ENCODE results near the gene CDH5.

The CDH5 gene

GRCh38 chr16:66391726-66392670 is 25.5 kb downstream of the CDH5 start:
- Histone ChIP-seq H3K4me1 (ENCODE audit: control extremely low read depth in 1 of 4, control insufficient read depth in 4 of 4, insufficient read depth in 4 of 4, low read length in 3 of 4) (peaks cover 0 to 4% (median 0%) of the 10 kb centered on the region in 4 experiments), H3K27ac (ENCODE audit: insufficient read depth in 1 of 2, low read depth in 1 of 2, low read length in 2 of 2, poor library complexity in 1 of 2, severe bottlenecking in 2 of 2) (no peak overlapping the region), H3K36me3 (ENCODE audit: control insufficient read depth in 4 of 4, insufficient read depth in 4 of 4, low read length in 3 of 4) (no peaks in the 10 kb centered on the region), H3K9me3 (ENCODE audit: control extremely low read depth in 1 of 5, control insufficient read depth in 4 of 5, insufficient read depth in 2 of 5, low read depth in 1 of 5, low read length in 4 of 5) (no peaks in the 10 kb centered on the region), H3K4me3 (ENCODE audit: control insufficient read depth in 1 of 7, extremely low read depth in 1 of 7, insufficient read depth in 4 of 7, low read depth in 2 of 7, low read length in 6 of 7) (no peak overlapping the region), H3K27me3 (replicated peaks in 2 of 5; ENCODE audit: control insufficient read depth in 4 of 5, insufficient read depth in 5 of 5, low read length in 4 of 5) (no peaks in the 10 kb centered on the region)
- CTCF ChIA-PET, result interaction anchor here (0.9 to 2.2 kb wide), 3 partner anchors 13 to 48 kb away, joined by 3 to 8 read pairs (median 3); no protein-coding TSS in a partner anchor
- DNase-seq, result no peak
- POLR2A ChIA-PET, result no interaction called here
- 97% methylated on average over 18 of the region's 18 CpGs for WGBS (ENCODE audit: insufficient coverage)

- no peaks in the 10 kb centered on the region for H3K36me3 ChIP-seq (ENCODE audit: control insufficient read depth in 4 of 4, insufficient read depth in 4 of 4, low read length in 3 of 4)
- CTCF ChIA-PET, result interaction anchor here (0.7 to 1.2 kb wide), 2 partner anchors 9 to 229 kb away, joined by 3 read pairs; no protein-coding TSS in a partner anchor
- H3K27ac ChIP-seq (ENCODE audit: insufficient read depth in 1 of 2, low read depth in 1 of 2, low read length in 2 of 2, poor library complexity in 1 of 2, severe bottlenecking in 2 of 2), result no peak overlapping the region
- H3K4me3 ChIP-seq (ENCODE audit: control insufficient read depth in 1 of 7, extremely low read depth in 1 of 7, insufficient read depth in 4 of 7, low read depth in 2 of 7, low read length in 6 of 7), result no peak overlapping the region
- H3K9me3 ChIP-seq (ENCODE audit: control extremely low read depth in 1 of 5, control insufficient read depth in 4 of 5, insufficient read depth in 2 of 5, low read depth in 1 of 5, low read length in 4 of 5), result no peaks in the 10 kb centered on the region
- POLR2A ChIA-PET, result no interaction called here
- 97% methylated on average over 6 of the region's 7 CpGs for WGBS (ENCODE audit: insufficient coverage)
- peaks cover 0 to 2% (median 0%) of the 10 kb centered on the region in 5 experiments for H3K27me3 ChIP-seq (replicated peaks in 2 of 5; ENCODE audit: control insufficient read depth in 4 of 5, insufficient read depth in 5 of 5, low read length in 4 of 5)
- no peak for DNase-seq
- H3K4me1 ChIP-seq (ENCODE audit: control extremely low read depth in 1 of 4, control insufficient read depth in 4 of 4, insufficient read depth in 4 of 4, low read length in 3 of 4), result peaks cover 0 to 4% (median 0%) of the 10 kb centered on the region in 4 experiments
Measured at GRCh38 chr16:66395806-66396555, 29.5 kb downstream of the CDH5 start.

DNA sequence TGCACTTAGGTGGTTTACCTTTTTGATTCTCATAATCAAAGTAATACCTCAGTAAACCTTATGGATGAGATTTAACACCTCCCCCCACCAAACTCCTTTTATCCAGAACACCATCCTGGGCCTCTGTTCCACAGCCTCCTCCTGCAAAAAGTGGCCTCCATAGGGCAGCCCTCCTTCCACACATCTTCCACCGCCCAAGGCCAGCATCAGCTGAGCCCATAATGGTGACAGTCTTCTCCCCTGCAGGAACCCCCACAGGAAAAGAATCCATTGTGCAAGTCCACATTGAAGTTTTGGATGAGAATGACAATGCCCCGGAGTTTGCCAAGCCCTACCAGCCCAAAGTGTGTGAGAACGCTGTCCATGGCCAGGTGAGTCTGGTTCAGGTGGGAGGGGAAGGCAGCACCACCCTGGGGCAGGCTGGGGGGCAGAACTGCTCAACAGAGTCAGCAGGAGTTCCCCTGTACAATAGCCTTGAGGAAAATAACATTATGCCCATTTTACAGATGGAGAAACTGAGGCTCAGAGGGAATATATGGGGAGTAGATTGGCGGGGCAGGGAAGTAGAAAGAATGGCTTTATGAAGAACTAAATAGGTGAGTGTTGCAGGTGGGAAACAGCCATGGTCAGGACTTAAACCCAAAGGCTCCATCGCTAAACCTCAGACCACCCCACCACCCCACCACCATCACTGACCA is 31.4 kb downstream of the CDH5 start:
- POLR2A ChIA-PET, result no interaction called here
- 98% methylated on average over 4 of the region's 5 CpGs for WGBS (ENCODE audit: insufficient coverage)
- CTCF ChIA-PET, result interaction anchor here (1.4 to 1.6 kb wide), 2 partner anchors 9 to 200 kb away, joined by 4 to 6 read pairs; no protein-coding TSS in a partner anchor
- Histone ChIP-seq H3K4me1 (ENCODE audit: control extremely low read depth in 1 of 4, control insufficient read depth in 4 of 4, insufficient read depth in 4 of 4, low read length in 3 of 4) (no peaks in the 10 kb centered on the region), H3K27ac (ENCODE audit: insufficient read depth in 1 of 2, low read depth in 1 of 2, low read length in 2 of 2, poor library complexity in 1 of 2, severe bottlenecking in 2 of 2) (no peak overlapping the region), H3K27me3 (replicated peaks in 2 of 5; ENCODE audit: control insufficient read depth in 4 of 5, insufficient read depth in 5 of 5, low read length in 4 of 5) (peaks cover 0 to 2% (median 0%) of the 10 kb centered on the region in 5 experiments), H3K4me3 (ENCODE audit: control insufficient read depth in 1 of 7, extremely low read depth in 1 of 7, insufficient read depth in 4 of 7, low read depth in 2 of 7, low read length in 6 of 7) (no peak overlapping the region), H3K36me3 (ENCODE audit: control insufficient read depth in 4 of 4, insufficient read depth in 4 of 4, low read length in 3 of 4) (no peaks in the 10 kb centered on the region), H3K9me3 (ENCODE audit: control extremely low read depth in 1 of 5, control insufficient read depth in 4 of 5, insufficient read depth in 2 of 5, low read depth in 1 of 5, low read length in 4 of 5) (no peaks in the 10 kb centered on the region)
- no peak for DNase-seq

DNA sequence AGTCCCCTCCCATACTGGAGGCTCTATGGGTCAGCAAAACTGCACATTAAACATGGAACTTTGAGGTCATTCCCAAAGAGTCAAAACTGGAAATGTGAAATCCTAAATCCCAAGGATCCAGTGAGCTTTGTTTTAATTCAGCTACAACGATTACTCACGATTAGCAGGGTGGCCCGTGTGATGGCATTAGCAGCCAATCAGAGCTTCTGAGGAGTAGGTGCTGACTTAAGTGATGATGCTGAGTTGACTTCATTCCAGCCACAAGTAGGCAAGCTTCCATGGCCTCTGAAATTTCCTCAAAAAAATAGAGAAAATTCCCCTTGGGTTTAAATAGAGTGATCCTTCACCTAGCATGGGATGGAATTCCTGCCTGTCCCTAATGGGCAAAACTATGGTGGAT is 32.5 kb downstream of the CDH5 start:
- no peak for DNase-seq
- Histone ChIP-seq H3K9me3 (ENCODE audit: control extremely low read depth in 1 of 5, control insufficient read depth in 4 of 5, insufficient read depth in 2 of 5, low read depth in 1 of 5, low read length in 4 of 5) (no peaks in the 10 kb centered on the region), H3K4me1 (ENCODE audit: control extremely low read depth in 1 of 4, control insufficient read depth in 4 of 4, insufficient read depth in 4 of 4, low read length in 3 of 4) (no peaks in the 10 kb centered on the region), H3K27ac (ENCODE audit: insufficient read depth in 1 of 2, low read depth in 1 of 2, low read length in 2 of 2, poor library complexity in 1 of 2, severe bottlenecking in 2 of 2) (no peak overlapping the region), H3K4me3 (ENCODE audit: control insufficient read depth in 1 of 7, extremely low read depth in 1 of 7, insufficient read depth in 4 of 7, low read depth in 2 of 7, low read length in 6 of 7) (no peak overlapping the region), H3K27me3 (replicated peaks in 2 of 5; ENCODE audit: control insufficient read depth in 4 of 5, insufficient read depth in 5 of 5, low read length in 4 of 5) (peaks cover 0 to 2% (median 0%) of the 10 kb centered on the region in 5 experiments), H3K36me3 (ENCODE audit: control insufficient read depth in 4 of 4, insufficient read depth in 4 of 4, low read length in 3 of 4) (no peaks in the 10 kb centered on the region)
- ChIA-PET POLR2A (no interaction called here), CTCF (interaction anchor here (0.5 to 1.6 kb wide), 4 partner anchors 8 to 241 kb away, joined by 3 to 6 read pairs (median 4); no protein-coding TSS in a partner anchor)
- WGBS (ENCODE audit: insufficient coverage), result 100% methylated on average over 3 of the region's 3 CpGs

GRCh38 chr16:66399930-66400329 is 33.4 kb downstream of the CDH5 start:
- peaks cover 0 to 2% (median 0%) of the 10 kb centered on the region in 5 experiments for H3K27me3 ChIP-seq (replicated peaks in 2 of 5; ENCODE audit: control insufficient read depth in 4 of 5, insufficient read depth in 5 of 5, low read length in 4 of 5)
- H3K4me1 ChIP-seq (ENCODE audit: control extremely low read depth in 1 of 4, control insufficient read depth in 4 of 4, insufficient read depth in 4 of 4, low read length in 3 of 4), result no peaks in the 10 kb centered on the region
- H3K4me3 ChIP-seq (ENCODE audit: control insufficient read depth in 1 of 7, extremely low read depth in 1 of 7, insufficient read depth in 4 of 7, low read depth in 2 of 7, low read length in 6 of 7), result no peak overlapping the region
- no peak overlapping the region for H3K27ac ChIP-seq (ENCODE audit: insufficient read depth in 1 of 2, low read depth in 1 of 2, low read length in 2 of 2, poor library complexity in 1 of 2, severe bottlenecking in 2 of 2)
- H3K9me3 ChIP-seq (ENCODE audit: control extremely low read depth in 1 of 5, control insufficient read depth in 4 of 5, insufficient read depth in 2 of 5, low read depth in 1 of 5, low read length in 4 of 5), result peaks cover 0 to 1% (median 0%) of the 10 kb centered on the region in 5 experiments
- ChIA-PET CTCF (interaction anchor here (1.5 kb wide), 1 partner anchor 33 kb away, joined by 4 read pairs; no protein-coding TSS in a partner anchor), POLR2A (no interaction called here)
- no peaks in the 10 kb centered on the region for H3K36me3 ChIP-seq (ENCODE audit: control insufficient read depth in 4 of 4, insufficient read depth in 4 of 4, low read length in 3 of 4)
- WGBS (ENCODE audit: insufficient coverage), result 92% methylated on average over 3 of the region's 3 CpGs
- no peak for DNase-seq

- no peaks in the 10 kb centered on the region for H3K4me1 ChIP-seq (ENCODE audit: control extremely low read depth in 1 of 4, control insufficient read depth in 4 of 4, insufficient read depth in 4 of 4, low read length in 3 of 4)
- CTCF ChIA-PET, result no interaction called here
- no peaks in the 10 kb centered on the region for H3K36me3 ChIP-seq (ENCODE audit: control insufficient read depth in 4 of 4, insufficient read depth in 4 of 4, low read length in 3 of 4)
- WGBS (ENCODE audit: insufficient coverage), result 94% methylated on average over 16 of the region's 20 CpGs
- no peak overlapping the region for H3K27ac ChIP-seq (ENCODE audit: insufficient read depth in 1 of 2, low read depth in 1 of 2, low read length in 2 of 2, poor library complexity in 1 of 2, severe bottlenecking in 2 of 2)
- no peak for DNase-seq
- H3K9me3 ChIP-seq (ENCODE audit: control extremely low read depth in 1 of 5, control insufficient read depth in 4 of 5, insufficient read depth in 2 of 5, low read depth in 1 of 5, low read length in 4 of 5), result peaks cover 0 to 6% (median 0%) of the 10 kb centered on the region in 5 experiments
- POLR2A ChIA-PET, result no interaction called here
- H3K27me3 ChIP-seq (replicated peaks in 2 of 5; ENCODE audit: control insufficient read depth in 4 of 5, insufficient read depth in 5 of 5, low read length in 4 of 5), result peaks cover 0 to 2% (median 0%) of the 10 kb centered on the region in 5 experiments
- no peak overlapping the region for H3K4me3 ChIP-seq (ENCODE audit: control insufficient read depth in 1 of 7, extremely low read depth in 1 of 7, insufficient read depth in 4 of 7, low read depth in 2 of 7, low read length in 6 of 7)
Measured at GRCh38 chr16:66400503-66401380, 34.3 kb downstream of the CDH5 start.
